CD8-positive, alpha-beta memory T cell (primary cell): ENCODE measurements around the gene ODAD4. TPM values are rescaled to one million over a fixed set of nuclear protein-coding genes. Genes with fewer than 3 reads are reported as not detected.
"Not testable (repeated sequence)": the region's sequence is repeated elsewhere in the genome, so short reads cannot be mapped to it uniquely, and the experiment has no call there.

Experiments used
- CTCF ChIA-PET: fragments of 350-600 bp; sonication (Branson Sonifier 250); formaldehyde crosslinking; loops from one replicate; lab custom pipeline; 2021; ENCODE audit warnings: antibody characterized with exemption; lab: Charles Lee
- POLR2A ChIA-PET: fragments of 350-600 bp; sonication (Branson Sonifier 250); formaldehyde crosslinking; loops from one replicate; lab custom pipeline; 2021; ENCODE audit warnings: antibody characterized with exemption; lab: Charles Lee
- DNase-seq, 5 donors: peaks; one replicate each; pipeline versions ENCODE4 v3.0.0 to v3.0.0-alpha.2; 2020 to 2022; ENCODE audit warnings: mixed read lengths in 1 of 5
- H3K27ac ChIP-seq: one replicate; pipeline ENCODE4 v1.7.0; 2013; ENCODE audit warnings: low read depth, mild to moderate bottlenecking, low read length, moderate library complexity
- H3K27me3 ChIP-seq: 2 replicates; pipeline ENCODE4 v1.7.0; 2013; ENCODE audit warnings: low read length, mild to moderate bottlenecking; ENCODE audit not compliant: insufficient read depth, poor library complexity, severe bottlenecking
- H3K36me3 ChIP-seq: 2 replicates; pipeline ENCODE4 v1.7.0; 2013; ENCODE audit warnings: mild to moderate bottlenecking, low read length, moderate library complexity; ENCODE audit not compliant: insufficient read depth
- H3K4me1 ChIP-seq: 2 replicates; pipeline ENCODE4 v1.7.0; 2013; ENCODE audit warnings: mild to moderate bottlenecking, low read length, moderate library complexity; ENCODE audit not compliant: insufficient read depth
- H3K4me3 ChIP-seq: 2 replicates; pipeline ENCODE4 v1.7.0; 2013; ENCODE audit warnings: mild to moderate bottlenecking, low read length
- H3K9me3 ChIP-seq: 2 replicates; pipeline ENCODE4 v1.7.0; 2013; ENCODE audit warnings: mild to moderate bottlenecking, low read length
- H3K27ac Mint-ChIP-seq, 8 donors: one replicate each; pipeline ENCODE4 v1.8.0; 2020 to 2021; ENCODE audit warnings: mixed read lengths in 8 of 8, mild to moderate bottlenecking in 6 of 8, inconsistent platforms in 3 of 8, moderate library complexity in 3 of 8
- H3K27me3 Mint-ChIP-seq, 2 donors: one replicate each; pipeline ENCODE4 v1.8.0; 2020 to 2021; ENCODE audit warnings: mixed read lengths in 2 of 2, mild to moderate bottlenecking in 1 of 2, moderate library complexity in 1 of 2
- H3K36me3 Mint-ChIP-seq, 3 donors: one replicate each; pipeline ENCODE4 v1.8.0; 2020 to 2021; ENCODE audit warnings: mixed read lengths in 3 of 3, inconsistent platforms in 1 of 3, mild to moderate bottlenecking in 1 of 3
- H3K4me1 Mint-ChIP-seq, 3 donors: one replicate each; pipeline ENCODE4 v1.8.0; 2020 to 2021; ENCODE audit warnings: mixed read lengths in 3 of 3, inconsistent platforms in 1 of 3, mild to moderate bottlenecking in 1 of 3
- H3K4me3 Mint-ChIP-seq, 7 donors: one replicate each; pipeline ENCODE4 v1.8.0; 2020 to 2021; ENCODE audit warnings: mixed read lengths in 7 of 7, mild to moderate bottlenecking in 6 of 7, moderate library complexity in 4 of 7, inconsistent platforms in 2 of 7
- H3K9me3 Mint-ChIP-seq, 5 donors: one replicate each; pipeline ENCODE4 v1.8.0; 2020 to 2022; ENCODE audit warnings: mixed read lengths in 5 of 5, mild to moderate bottlenecking in 3 of 5, moderate library complexity in 2 of 5, inconsistent platforms in 1 of 5
- polyA plus RNA-seq: library from polyadenylated mRNA; unstranded; fragments of 300-500 nt; fragmentation: Illumina TruSeq; gene quantifications from one replicate; pipeline ENCODE4 v1.2.3, GENCODE V29; 2021
- total RNA-seq, 2 experiments: library from RNA; stranded (reverse); gene quantifications; one replicate each; pipeline ENCODE4 v1.2.3, GENCODE V29; 2021

Gene ODAD4
- total and polyA plus RNA-seq, 3 experiments from 2014 or later = 0.10 to 0.57 (median 0.53) TPM

DNA sequence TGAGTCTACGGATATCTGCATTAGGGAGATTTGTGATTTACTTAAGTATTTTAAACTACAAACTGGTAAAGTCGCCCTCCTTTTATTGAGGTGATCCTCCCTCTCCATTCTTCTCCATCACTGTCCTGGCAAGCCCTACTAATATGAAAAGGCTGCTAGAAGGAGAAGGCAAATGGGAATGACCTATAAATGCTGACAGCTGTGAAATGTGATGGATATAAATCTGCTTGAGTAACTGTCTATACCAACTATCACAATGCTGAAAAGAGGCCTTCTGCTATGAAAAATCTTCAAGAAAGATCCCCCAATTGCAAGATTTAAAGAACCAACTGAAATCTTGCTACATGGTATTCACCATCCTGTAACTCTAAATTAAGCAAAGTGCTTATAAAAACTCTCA lies 71.3 kb downstream of the ODAD4 start:
- DNase-seq = no peak
- Mint-ChIP-seq H3K36me3 (peaks cover 7 to 71% (median 8%) of the 10 kb centered on the region in 3 donors), H3K4me1 (peaks cover 25 to 35% (median 33%) of the 10 kb centered on the region in 3 donors), H3K9me3 (no peaks in the 10 kb centered on the region), H3K4me3 (no peak overlapping the region), H3K27me3 (no peaks in the 10 kb centered on the region), H3K27ac (peak overlapping the region in 1 of 8 donors; percentile 54)
- Histone ChIP-seq H3K4me1 (no peaks in the 10 kb centered on the region), H3K9me3 (no peaks in the 10 kb centered on the region), H3K4me3 (no peak overlapping the region), H3K27ac (no peak overlapping the region), H3K27me3 (no peaks in the 10 kb centered on the region), H3K36me3 (peaks cover 32% of the 10 kb centered on the region)
- POLR2A ChIA-PET = interaction anchor here (0.6 kb wide), 1 partner anchor 43 kb away, joined by 4 read pairs; no protein-coding TSS in a partner anchor
- CTCF ChIA-PET = interaction anchor here (1.5 kb wide), 1 partner anchor 18 kb away, joined by 3 read pairs; the partner anchor contains the start of gene NKIRAS2

DNA sequence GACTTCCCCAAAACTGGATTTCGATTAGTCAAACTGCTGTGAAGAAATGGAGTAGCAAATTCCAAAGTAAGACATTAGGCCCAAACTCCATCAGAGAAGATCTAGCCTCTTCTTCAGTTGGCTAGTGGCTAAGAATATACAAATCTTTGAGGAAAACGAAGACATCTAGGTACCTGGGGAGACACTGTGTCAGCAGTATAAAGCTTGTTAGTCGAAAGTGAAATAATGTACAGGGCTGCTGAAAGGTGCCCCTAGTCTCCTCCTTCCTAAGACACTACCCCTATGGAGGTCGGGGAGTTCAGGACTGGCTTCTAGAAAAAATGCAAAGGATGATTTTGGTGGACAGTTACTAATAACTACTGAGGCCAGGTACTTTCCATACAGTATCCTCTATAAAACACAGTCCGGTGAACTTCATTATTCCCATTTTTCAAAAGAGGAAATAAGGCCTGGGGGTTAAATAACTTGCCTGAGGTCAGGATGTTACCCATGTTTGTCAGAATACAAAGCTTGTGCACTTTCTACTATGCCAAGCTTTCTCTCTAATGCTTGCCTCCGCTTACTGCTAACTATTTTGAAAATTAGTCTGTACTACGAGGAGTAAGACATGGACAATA lies 71.9 kb downstream of the ODAD4 start:
- H3K36me3 ChIP-seq = peaks cover 26% of the 10 kb centered on the region
- ChIA-PET CTCF (interaction anchor here (1.4 to 1.5 kb wide), 2 partner anchors 18 to 72 kb away, joined by 3 read pairs; partner anchors contain the start of genes NKIRAS2 and ODAD4), POLR2A (interaction anchor here (0.6 kb wide), 1 partner anchor 42 kb away, joined by 4 read pairs; no protein-coding TSS in a partner anchor)
- peaks cover 4 to 68% (median 8%) of the 10 kb centered on the region in 3 donors for H3K36me3 Mint-ChIP-seq
- H3K27me3 ChIP-seq = no peaks in the 10 kb centered on the region
- H3K4me1 ChIP-seq = no peaks in the 10 kb centered on the region
- H3K4me3 Mint-ChIP-seq = no peak overlapping the region
- H3K4me1 Mint-ChIP-seq = peaks cover 28 to 39% (median 38%) of the 10 kb centered on the region in 3 donors
- no peaks in the 10 kb centered on the region for H3K27me3 Mint-ChIP-seq
- no peaks in the 10 kb centered on the region for H3K9me3 Mint-ChIP-seq
- H3K9me3 ChIP-seq = no peaks in the 10 kb centered on the region
- DNase-seq = no peak
- no peak overlapping the region for H3K4me3 ChIP-seq
- H3K27ac ChIP-seq = no peak overlapping the region
- H3K27ac Mint-ChIP-seq = no peak overlapping the region

DNA sequence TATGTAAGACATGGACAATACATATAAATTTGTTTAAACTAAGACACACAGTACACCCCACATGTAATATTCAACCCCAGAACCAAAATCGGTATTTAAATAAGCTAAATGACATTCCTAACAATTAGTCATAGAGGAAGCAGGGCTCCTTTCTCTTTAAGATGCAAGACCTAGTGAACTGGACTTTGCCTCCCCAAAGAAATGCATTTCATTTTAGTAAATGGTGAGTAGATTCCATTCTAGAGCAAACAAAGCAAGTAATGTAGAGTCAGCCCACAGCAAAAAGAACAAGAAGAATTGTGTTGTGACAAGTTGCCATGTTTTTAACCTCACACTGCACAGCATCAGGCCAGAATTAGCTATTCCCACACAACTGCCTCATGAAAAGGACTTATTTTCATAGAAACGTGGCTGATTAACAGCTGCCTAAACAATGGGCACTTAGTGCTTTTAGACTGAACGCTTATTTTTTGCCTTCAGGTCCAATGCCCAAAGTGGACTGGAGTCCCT lies 72.4 kb downstream of the ODAD4 start:
- DNase-seq = no peak
- H3K9me3 ChIP-seq = no peaks in the 10 kb centered on the region
- H3K4me3 Mint-ChIP-seq = no peak overlapping the region
- no peaks in the 10 kb centered on the region for H3K27me3 ChIP-seq
- peaks cover 26% of the 10 kb centered on the region for H3K36me3 ChIP-seq
- H3K27ac Mint-ChIP-seq = peak overlapping the region in 2 of 8 donors; percentile 21 to 76
- no peaks in the 10 kb centered on the region for H3K9me3 Mint-ChIP-seq
- no peaks in the 10 kb centered on the region for H3K27me3 Mint-ChIP-seq
- no peaks in the 10 kb centered on the region for H3K4me1 ChIP-seq
- H3K4me1 Mint-ChIP-seq = peaks cover 29 to 41% (median 39%) of the 10 kb centered on the region in 3 donors
- H3K27ac ChIP-seq = no peak overlapping the region
- ChIA-PET POLR2A (no interaction called here), CTCF (interaction anchor here (1.4 kb wide), 1 partner anchor 72 kb away, joined by 3 read pairs; the partner anchor contains the start of gene ODAD4)
- H3K36me3 Mint-ChIP-seq = peaks cover 4 to 63% (median 8%) of the 10 kb centered on the region in 3 donors
- H3K4me3 ChIP-seq = no peak overlapping the region

DNA sequence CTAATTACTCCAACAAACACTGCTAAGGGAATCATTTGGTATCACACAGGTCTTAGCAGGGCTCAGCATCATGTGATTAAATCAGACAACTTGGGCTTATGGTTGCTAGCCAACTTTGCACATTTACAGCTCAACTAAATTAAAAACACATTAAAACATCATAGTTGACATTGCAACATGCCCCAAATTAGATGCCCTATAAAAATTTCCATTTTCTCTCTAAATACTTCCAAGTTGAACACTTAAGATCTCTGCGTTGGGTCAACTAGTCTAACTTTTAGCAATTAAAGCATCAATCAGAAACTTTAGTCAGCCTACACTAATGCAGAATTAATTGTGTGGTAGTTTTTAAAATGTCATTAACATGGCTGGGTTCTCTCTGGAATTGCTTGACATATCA lies 74.7 kb downstream of the ODAD4 start:
- Histone ChIP-seq H3K4me3 (no peak overlapping the region), H3K9me3 (no peaks in the 10 kb centered on the region), H3K4me1 (no peaks in the 10 kb centered on the region), H3K36me3 (peaks cover 20% of the 10 kb centered on the region), H3K27ac (no peak overlapping the region), H3K27me3 (no peaks in the 10 kb centered on the region)
- peaks cover 0 to 60% (median 8%) of the 10 kb centered on the region in 3 donors for H3K36me3 Mint-ChIP-seq
- peak overlapping the region in 4 of 8 donors; percentile 28 to 63 (median 42) for H3K27ac Mint-ChIP-seq
- H3K4me1 Mint-ChIP-seq = peaks cover 38 to 56% (median 49%) of the 10 kb centered on the region in 3 donors
- no peaks in the 10 kb centered on the region for H3K9me3 Mint-ChIP-seq
- POLR2A ChIA-PET = no interaction called here
- DNase-seq = no peak
- H3K4me3 Mint-ChIP-seq = no peak overlapping the region
- CTCF ChIA-PET = interaction anchor here (1.1 to 1.2 kb wide), 2 partner anchors 15 to 20 kb away, joined by 3 to 4 read pairs; partner anchors contain the start of gene NKIRAS2
- H3K27me3 Mint-ChIP-seq = no peaks in the 10 kb centered on the region

DNA sequence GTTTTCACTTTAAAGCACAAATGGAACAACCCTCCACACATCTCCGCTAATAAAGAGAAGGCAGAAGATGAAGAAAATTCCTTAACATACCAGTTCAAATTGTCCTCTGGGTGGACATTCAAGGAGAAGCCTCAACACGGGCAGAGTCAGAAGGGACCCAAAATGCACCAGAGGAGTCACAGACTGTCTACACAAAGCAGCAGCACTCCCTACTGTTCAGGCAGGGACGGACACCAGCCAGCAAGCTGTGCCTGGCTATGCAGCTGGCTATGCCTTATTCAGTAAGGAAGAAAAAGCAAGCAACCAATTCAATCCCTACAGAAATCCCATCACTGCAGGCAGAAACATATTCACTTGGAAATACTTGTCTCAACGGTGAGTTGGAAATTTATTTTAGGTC lies 78.8 kb downstream of the ODAD4 start:
- no peak overlapping the region for H3K27ac ChIP-seq
- POLR2A ChIA-PET = no interaction called here
- H3K4me3 Mint-ChIP-seq = no peak overlapping the region
- H3K27ac Mint-ChIP-seq = peak overlapping the region in 4 of 8 donors; percentile 32 to 86 (median 64)
- CTCF ChIA-PET = interaction anchor here (1.3 to 1.4 kb wide), 2 partner anchors 10 to 15 kb away, joined by 3 to 5 read pairs; no protein-coding TSS in a partner anchor
- no peaks in the 10 kb centered on the region for H3K27me3 Mint-ChIP-seq
- H3K36me3 ChIP-seq = no peaks in the 10 kb centered on the region
- DNase-seq = no peak
- no peaks in the 10 kb centered on the region for H3K9me3 Mint-ChIP-seq
- H3K4me3 ChIP-seq = no peak overlapping the region
- H3K27me3 ChIP-seq = no peaks in the 10 kb centered on the region
- H3K4me1 ChIP-seq = peaks cover 27% of the 10 kb centered on the region
- peaks cover 56 to 72% (median 64%) of the 10 kb centered on the region in 3 donors for H3K4me1 Mint-ChIP-seq
- no peaks in the 10 kb centered on the region for H3K9me3 ChIP-seq
- H3K36me3 Mint-ChIP-seq = peaks cover 0 to 47% (median 5%) of the 10 kb centered on the region in 3 donors

DNA sequence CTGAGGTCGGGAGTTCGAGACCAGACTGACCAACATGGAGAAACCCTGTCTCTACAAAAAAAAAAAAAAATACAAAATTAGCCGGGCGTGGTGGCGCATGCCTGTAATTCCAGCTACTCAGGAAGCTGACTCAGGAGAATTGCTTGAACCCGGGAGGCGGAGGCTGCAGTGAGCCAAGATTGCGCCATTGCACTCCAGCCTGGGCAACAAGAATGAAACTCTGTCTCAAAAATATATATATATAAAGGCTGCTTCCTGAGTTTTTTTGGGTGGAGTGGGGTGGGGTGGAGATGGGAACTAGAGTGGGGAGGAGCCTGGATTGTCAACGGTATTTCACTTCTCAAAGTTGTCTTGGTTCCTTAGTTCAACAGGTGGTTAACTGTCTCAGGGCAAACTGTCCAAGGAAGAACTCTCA lies 79.9 kb downstream of the ODAD4 start:
- POLR2A ChIA-PET, H3K27ac ChIP-seq, H3K9me3 ChIP-seq, H3K4me3 ChIP-seq, H3K27me3 Mint-ChIP-seq, H3K36me3 ChIP-seq, CTCF ChIA-PET, H3K4me3 Mint-ChIP-seq, H3K27me3 ChIP-seq, DNase-seq, H3K9me3 Mint-ChIP-seq: not testable (repeated sequence)
- peaks cover 37% of the 10 kb centered on the region for H3K4me1 ChIP-seq
- peak overlapping the region in 1 of 8 donors; percentile 13 for H3K27ac Mint-ChIP-seq
- H3K4me1 Mint-ChIP-seq = peaks cover 48 to 66% (median 58%) of the 10 kb centered on the region in 3 donors
- peaks cover 0 to 43% (median 4%) of the 10 kb centered on the region in 3 donors for H3K36me3 Mint-ChIP-seq

DNA sequence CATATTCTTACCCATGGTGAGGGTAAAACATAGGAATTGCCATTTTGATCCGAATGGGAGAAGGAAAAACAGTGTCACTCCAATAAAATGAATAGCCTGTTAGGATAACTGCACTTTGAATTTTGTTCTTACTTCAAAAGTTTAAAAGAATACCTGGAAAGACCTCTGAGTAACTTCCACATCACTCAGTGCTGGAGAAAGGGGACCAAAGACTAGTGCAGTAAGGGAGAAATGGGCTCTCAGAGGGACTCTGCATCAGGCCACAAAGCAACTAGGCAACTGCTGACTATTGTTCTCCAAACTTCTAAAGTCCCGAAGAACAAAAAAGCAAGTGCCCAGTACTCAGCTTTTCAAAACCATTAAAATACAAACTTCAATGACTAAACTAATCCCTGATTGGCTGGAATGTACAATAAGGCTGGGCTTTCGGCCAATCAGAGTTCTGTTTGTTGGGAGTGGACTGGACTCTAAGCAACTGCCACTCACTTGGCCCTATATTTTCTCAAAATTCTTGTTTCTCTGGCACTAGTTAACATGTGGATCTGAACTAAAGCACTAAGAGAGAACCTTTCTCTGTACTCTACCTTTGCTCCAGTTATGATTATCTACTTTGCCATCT lies 80.6 kb downstream of the ODAD4 start:
- H3K9me3 ChIP-seq = no peaks in the 10 kb centered on the region
- H3K36me3 ChIP-seq = no peaks in the 10 kb centered on the region
- H3K4me3 ChIP-seq = no peak overlapping the region
- H3K27ac ChIP-seq = no peak overlapping the region
- H3K9me3 Mint-ChIP-seq = no peaks in the 10 kb centered on the region
- H3K4me1 Mint-ChIP-seq = peaks cover 51 to 70% (median 62%) of the 10 kb centered on the region in 3 donors
- H3K4me3 Mint-ChIP-seq = peak overlapping the region in 1 of 7 donors; percentile 22
- H3K4me1 ChIP-seq = peaks cover 44% of the 10 kb centered on the region
- H3K27me3 Mint-ChIP-seq = no peaks in the 10 kb centered on the region
- H3K27ac Mint-ChIP-seq = peak overlapping the region in 6 of 8 donors; percentile 1 to 61 (median 24)
- no peaks in the 10 kb centered on the region for H3K27me3 ChIP-seq
- DNase-seq = no peak
- ChIA-PET CTCF (interaction anchor here (0.9 to 1.6 kb wide), 4 partner anchors 9 to 48 kb away, joined by 3 to 4 read pairs (median 3); partner anchors contain the start of gene NKIRAS2), POLR2A (no interaction called here)
- H3K36me3 Mint-ChIP-seq = peaks cover 0 to 42% (median 3%) of the 10 kb centered on the region in 3 donors
